ENCODE data around the gene SCN2B. TPM values are rescaled to one million over a fixed set of nuclear protein-coding genes. Genes with fewer than 3 reads are reported as not detected.

The SCN2B gene
- total RNA-seq, 2 experiments from 2014 or later, result not detected

DNA sequence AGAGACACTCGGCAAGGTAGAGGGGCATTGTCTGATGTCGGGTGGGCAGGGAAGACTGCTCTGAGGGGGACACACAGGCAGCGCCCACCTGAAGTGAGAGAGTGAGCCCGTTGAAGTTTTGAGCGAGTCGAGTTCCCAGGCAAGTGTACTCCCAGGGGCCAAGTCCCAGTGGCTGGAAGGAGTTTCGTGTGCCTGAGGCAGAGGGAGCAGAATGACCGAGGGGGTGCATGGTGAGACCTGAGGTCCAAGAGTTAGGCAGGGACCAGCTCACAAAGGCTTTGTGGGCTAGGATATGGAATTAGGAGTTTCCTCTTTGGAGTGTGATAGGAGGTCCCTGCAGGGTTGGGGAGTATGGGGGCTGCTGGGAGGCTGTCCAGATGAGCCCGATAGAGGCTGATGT, 6.2 kb downstream of the SCN2B start:
- Mint-ChIP-seq H3K4me1 (ENCODE audit: low read depth) (peaks cover 2% of the 10 kb centered on the region), H3K27ac (no peak overlapping the region), H3K4me3 (no peak overlapping the region), H3K36me3 (ENCODE audit: low read depth) (no peaks in the 10 kb centered on the region), H3K9me3 (no peaks in the 10 kb centered on the region), H3K27me3 (peaks cover 1% of the 10 kb centered on the region)
- DNase-seq (no peak), ATAC-seq (no peak)
- TF ChIP-seq, protein P1, sequence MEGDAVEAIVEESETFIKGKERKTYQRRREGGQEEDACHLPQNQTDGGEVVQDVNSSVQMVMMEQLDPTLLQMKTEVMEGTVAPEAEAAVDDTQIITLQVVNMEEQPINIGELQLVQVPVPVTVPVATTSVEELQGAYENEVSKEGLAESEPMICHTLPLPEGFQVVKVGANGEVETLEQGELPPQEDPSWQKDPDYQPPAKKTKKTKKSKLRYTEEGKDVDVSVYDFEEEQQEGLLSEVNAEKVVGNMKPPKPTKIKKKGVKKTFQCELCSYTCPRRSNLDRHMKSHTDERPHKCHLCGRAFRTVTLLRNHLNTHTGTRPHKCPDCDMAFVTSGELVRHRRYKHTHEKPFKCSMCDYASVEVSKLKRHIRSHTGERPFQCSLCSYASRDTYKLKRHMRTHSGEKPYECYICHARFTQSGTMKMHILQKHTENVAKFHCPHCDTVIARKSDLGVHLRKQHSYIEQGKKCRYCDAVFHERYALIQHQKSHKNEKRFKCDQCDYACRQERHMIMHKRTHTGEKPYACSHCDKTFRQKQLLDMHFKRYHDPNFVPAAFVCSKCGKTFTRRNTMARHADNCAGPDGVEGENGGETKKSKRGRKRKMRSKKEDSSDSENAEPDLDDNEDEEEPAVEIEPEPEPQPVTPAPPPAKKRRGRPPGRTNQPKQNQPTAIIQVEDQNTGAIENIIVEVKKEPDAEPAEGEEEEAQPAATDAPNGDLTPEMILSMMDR (IDR thresholded peaks at IDR 0.05), result no peak
- ChIA-PET CTCF (interaction anchor here (1.2 to 5.8 kb wide), 13 partner anchors 7 to 363 kb away, joined by 4 to 116 read pairs (median 15); partner anchors contain the start of gene SCN4B), POLR2A (interaction anchor here (0.9 to 1.6 kb wide), 4 partner anchors 11 to 108 kb away, joined by 3 to 4 read pairs (median 3); no protein-coding TSS in a partner anchor)
- intact Hi-C loops (cut with micrococcal nuclease), result no loop called here

DNA sequence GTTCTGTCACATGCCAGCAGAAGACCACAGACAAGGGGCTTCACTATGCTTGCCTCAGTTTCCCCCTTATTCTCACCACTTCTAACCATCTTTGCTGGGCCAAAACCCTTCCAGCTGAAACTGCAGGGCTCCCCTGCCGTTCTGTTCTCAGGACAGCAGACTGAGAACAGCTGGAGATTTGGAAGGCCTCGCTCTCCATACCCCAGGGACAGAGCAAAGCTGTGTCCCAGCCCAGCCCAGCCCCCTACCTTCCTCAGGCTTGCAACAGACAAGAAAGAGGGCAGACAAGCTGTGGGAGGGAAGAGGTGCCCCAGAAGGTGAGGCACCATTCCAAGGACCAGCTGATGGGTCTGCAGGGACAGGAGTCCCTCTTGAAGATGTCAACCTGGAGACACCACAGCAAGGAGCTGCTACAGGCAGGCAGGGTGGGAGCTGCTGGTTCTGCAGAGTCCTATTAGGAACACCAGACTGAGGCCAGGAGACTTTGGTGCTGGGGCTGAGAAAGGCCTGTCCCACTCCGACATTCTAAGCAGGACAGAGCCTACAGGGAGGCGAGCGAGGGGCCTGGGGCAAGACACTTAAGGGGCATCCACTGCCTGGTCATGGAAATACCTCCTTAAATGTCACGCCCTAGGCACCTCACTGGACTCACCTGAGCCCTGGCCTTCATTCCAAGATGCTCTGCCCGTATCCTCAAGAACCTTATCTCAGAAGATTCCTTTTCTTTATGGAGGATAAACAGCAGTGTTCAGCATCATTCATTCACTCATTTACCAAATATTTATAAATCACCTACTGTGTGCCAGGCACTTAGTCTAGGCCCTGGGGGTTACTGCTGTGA, 6.9 kb downstream of the SCN2B start:
- no peak overlapping the region for H3K4me3 Mint-ChIP-seq
- H3K27ac Mint-ChIP-seq, result no peak overlapping the region
- POLR2A ChIA-PET, result interaction anchor here (0.9 to 1.6 kb wide), 4 partner anchors 12 to 108 kb away, joined by 3 to 4 read pairs (median 3); no protein-coding TSS in a partner anchor
- H3K4me1 Mint-ChIP-seq (ENCODE audit: low read depth), result peaks cover 2% of the 10 kb centered on the region
- TF ChIP-seq, protein P1 (IDR thresholded peaks at IDR 0.05), result no peak
- CTCF ChIA-PET, result interaction anchor here (1.5 to 5.8 kb wide), 7 partner anchors 12 to 362 kb away, joined by 4 to 116 read pairs (median 16); no protein-coding TSS in a partner anchor
- H3K27me3 Mint-ChIP-seq, result peaks cover 2% of the 10 kb centered on the region
- no peak for DNase-seq
- intact Hi-C loops (cut with micrococcal nuclease), result no loop called here
- no peak for ATAC-seq
- no peaks in the 10 kb centered on the region for H3K9me3 Mint-ChIP-seq
- no peaks in the 10 kb centered on the region for H3K36me3 Mint-ChIP-seq (ENCODE audit: low read depth)

DNA sequence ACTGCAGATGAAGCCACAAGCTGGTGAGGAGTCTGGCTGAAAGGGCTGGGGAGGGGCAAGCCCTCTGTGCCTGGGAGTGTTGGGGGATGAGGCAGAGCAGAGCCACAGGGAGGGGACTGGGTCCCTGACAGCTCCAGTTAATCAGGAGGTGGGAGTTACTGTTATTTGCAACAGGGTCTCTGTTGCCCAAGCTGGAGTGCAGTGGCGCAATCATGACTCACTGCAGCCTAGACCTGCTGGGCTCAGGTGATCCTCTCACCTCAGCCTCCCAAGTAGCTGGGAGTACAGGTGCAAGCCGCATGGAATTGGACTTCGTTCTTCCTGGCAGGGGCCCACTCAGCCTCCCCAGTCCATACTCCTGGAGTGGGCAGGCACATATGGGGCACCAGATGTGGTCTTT, 7.7 kb downstream of the SCN2B start:
- no peaks in the 10 kb centered on the region for H3K9me3 Mint-ChIP-seq
- H3K36me3 Mint-ChIP-seq (ENCODE audit: low read depth), result no peaks in the 10 kb centered on the region
- ChIA-PET CTCF (interaction anchor here (1.8 to 5.8 kb wide), 3 partner anchors 11 to 127 kb away, joined by 4 to 116 read pairs (median 108); no protein-coding TSS in a partner anchor), POLR2A (no interaction called here)
- ATAC-seq (no peak), DNase-seq (no peak)
- H3K27me3 Mint-ChIP-seq, result peaks cover 5% of the 10 kb centered on the region
- H3K27ac Mint-ChIP-seq, result no peak overlapping the region
- no peak overlapping the region for H3K4me3 Mint-ChIP-seq
- intact Hi-C loops (cut with micrococcal nuclease), result no loop called here
- TF ChIP-seq, protein P1 (IDR thresholded peaks at IDR 0.05), result no peak
- H3K4me1 Mint-ChIP-seq (ENCODE audit: low read depth), result peaks cover 2% of the 10 kb centered on the region

DNA sequence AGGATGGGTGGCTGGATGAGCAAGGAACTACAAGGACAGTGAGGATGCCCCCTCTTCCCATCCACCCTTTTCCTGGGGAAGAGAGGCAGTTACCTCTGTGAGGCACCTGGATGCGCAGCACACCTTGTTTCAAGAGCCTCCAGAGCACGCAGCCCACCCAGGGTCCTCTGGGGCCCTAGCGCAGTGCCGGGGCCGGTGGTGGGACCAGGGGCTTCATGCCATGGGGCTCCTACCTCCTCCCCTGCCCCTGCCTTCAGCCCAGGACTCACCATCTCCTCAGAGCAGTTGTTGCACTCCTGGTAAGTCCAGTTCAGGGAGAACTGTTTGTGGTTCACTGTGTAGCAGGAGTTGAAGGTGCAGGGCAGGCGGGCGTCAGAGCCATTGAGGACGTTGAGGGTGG, 8.1 kb downstream of the SCN2B start:
- no peak overlapping the region for H3K4me3 Mint-ChIP-seq
- POLR2A ChIA-PET, result interaction anchor here (0.9 kb wide), 1 partner anchor 10 kb away, joined by 3 read pairs; no protein-coding TSS in a partner anchor
- ATAC-seq, result no peak

More for the DNA sequence above, 8.1 kb downstream of the SCN2B start:
- H3K9me3 Mint-ChIP-seq, result no peaks in the 10 kb centered on the region
- CTCF ChIA-PET, result interaction anchor here (1.8 to 5.8 kb wide), 3 partner anchors 10 to 127 kb away, joined by 4 to 116 read pairs (median 108); no protein-coding TSS in a partner anchor
- intact Hi-C loops (cut with micrococcal nuclease), result no loop called here
- H3K36me3 Mint-ChIP-seq (ENCODE audit: low read depth), result no peaks in the 10 kb centered on the region
- H3K27me3 Mint-ChIP-seq, result peaks cover 5% of the 10 kb centered on the region
- peaks cover 2% of the 10 kb centered on the region for H3K4me1 Mint-ChIP-seq (ENCODE audit: low read depth)
- H3K27ac Mint-ChIP-seq, result no peak overlapping the region
- TF ChIP-seq, protein P1 (IDR thresholded peaks at IDR 0.05), result no peak
- no peak for DNase-seq
